ENCODE measurements around the gene ACTN1.

DNA sequence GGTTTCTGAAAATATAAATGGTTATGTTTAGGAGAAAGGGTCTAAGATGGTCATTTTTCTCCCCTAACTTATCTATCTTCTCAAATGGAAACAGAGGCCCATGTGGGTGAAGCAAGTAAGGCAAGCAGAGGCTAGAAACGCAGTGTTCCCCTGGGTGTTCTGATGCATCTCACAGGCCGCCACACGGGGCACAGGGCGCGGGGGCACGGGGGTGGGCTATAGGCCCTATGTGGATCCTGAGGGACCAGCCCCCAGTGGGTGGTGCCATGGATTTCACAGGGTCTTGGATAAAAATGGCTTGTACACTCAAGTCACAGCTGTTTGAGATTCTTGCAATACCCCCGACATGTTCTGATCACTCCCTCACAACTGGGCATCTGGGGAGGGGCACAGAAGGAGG, 17.7 kb downstream of the ACTN1 start:
- TF ChIP-seq, protein P1, sequence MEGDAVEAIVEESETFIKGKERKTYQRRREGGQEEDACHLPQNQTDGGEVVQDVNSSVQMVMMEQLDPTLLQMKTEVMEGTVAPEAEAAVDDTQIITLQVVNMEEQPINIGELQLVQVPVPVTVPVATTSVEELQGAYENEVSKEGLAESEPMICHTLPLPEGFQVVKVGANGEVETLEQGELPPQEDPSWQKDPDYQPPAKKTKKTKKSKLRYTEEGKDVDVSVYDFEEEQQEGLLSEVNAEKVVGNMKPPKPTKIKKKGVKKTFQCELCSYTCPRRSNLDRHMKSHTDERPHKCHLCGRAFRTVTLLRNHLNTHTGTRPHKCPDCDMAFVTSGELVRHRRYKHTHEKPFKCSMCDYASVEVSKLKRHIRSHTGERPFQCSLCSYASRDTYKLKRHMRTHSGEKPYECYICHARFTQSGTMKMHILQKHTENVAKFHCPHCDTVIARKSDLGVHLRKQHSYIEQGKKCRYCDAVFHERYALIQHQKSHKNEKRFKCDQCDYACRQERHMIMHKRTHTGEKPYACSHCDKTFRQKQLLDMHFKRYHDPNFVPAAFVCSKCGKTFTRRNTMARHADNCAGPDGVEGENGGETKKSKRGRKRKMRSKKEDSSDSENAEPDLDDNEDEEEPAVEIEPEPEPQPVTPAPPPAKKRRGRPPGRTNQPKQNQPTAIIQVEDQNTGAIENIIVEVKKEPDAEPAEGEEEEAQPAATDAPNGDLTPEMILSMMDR (IDR thresholded peaks at IDR 0.05): no peak
- no peak for TF ChIP-seq POLR2A (IDR thresholded peaks at IDR 0.05)
- TF ChIP-seq POLR2AphosphoS5 (IDR thresholded peaks at IDR 0.05; ENCODE audit: insufficient read depth in 1 of 2, low read depth in 1 of 2): no peak
